Endothelial cell of umbilical vein (primary cell): Measurements from ENCODE around the gene FBXO10. TPM values are rescaled to one million over a fixed set of nuclear protein-coding genes. Genes with fewer than 3 reads are reported as not detected.

Source experiments
- BruUV-seq: library from RNA; stranded (reverse); fragments of 400-500 nt; replicated peaks from 2 replicates; lab custom pipeline; 2021; lab: Mats Ljungman, UMichigan
- CTCF ChIA-PET: fragments of 300-600, 350-600 bp; sonication (Branson Sonifier 250); formaldehyde crosslinking; loops from one replicate; lab custom pipeline; 2021; ENCODE audit warnings: antibody characterized with exemption, inconsistent platforms; lab: Charles Lee
- POLR2A ChIA-PET: fragments of 300-600, 350-600 bp; sonication (Branson Sonifier 250); formaldehyde crosslinking; loops from one replicate; lab custom pipeline; 2021; ENCODE audit warnings: antibody characterized with exemption, inconsistent platforms; lab: Charles Lee
- DNase-seq: peaks from one replicate; pipeline ENCODE4 v3.0.0-alpha.2; 2011; ENCODE audit warnings: low read depth, low spot score
- FAIRE-seq: peaks from 2 replicates; lab custom pipeline; 2011; peaks lifted over from hg19 to GRCh38; lab: Jason Lieb, UNC
- H2AFZ ChIP-seq: 2 replicates; pipeline ENCODE4 v1.6.0; 2012; ENCODE audit warnings: low read depth, low read length, control low read depth, inconsistent platforms
- H3K27ac ChIP-seq: 2 replicates; pipeline ENCODE4 v1.5.1; 2011; ENCODE audit warnings: low read depth, mild to moderate bottlenecking, control low read depth, low read length, moderate library complexity; ENCODE audit not compliant: insufficient read depth
- H3K27me3 ChIP-seq, 2 experiments: 2 replicates each; pipeline versions ENCODE4 v1.6.0 to v1.6.1; 2011; ENCODE audit warnings: low read length in 2 of 2, mixed read lengths in 1 of 2; ENCODE audit not compliant: control insufficient read depth in 2 of 2, insufficient read depth in 2 of 2
- H3K36me3 ChIP-seq, 2 experiments: 2 replicates in 1 of 2; 3 replicates in 1 of 2; pipeline ENCODE4 v1.5.1; 2011; ENCODE audit warnings: low read length in 2 of 2, mild to moderate bottlenecking in 1 of 2, moderate library complexity in 1 of 2; ENCODE audit not compliant: control insufficient read depth in 2 of 2, insufficient read depth in 2 of 2; ENCODE audit errors: extremely low read depth in 1 of 2
- H3K4me1 ChIP-seq: 3 replicates; pipeline ENCODE4 v1.5.1; 2011; ENCODE audit warnings: mild to moderate bottlenecking, low read length; ENCODE audit not compliant: control insufficient read depth, insufficient read depth; ENCODE audit errors: extremely low read depth
- H3K4me2 ChIP-seq: 2 replicates; pipeline ENCODE4 v1.6.1; 2011; ENCODE audit warnings: low read length, control low read depth, mixed read lengths; ENCODE audit not compliant: insufficient read depth
- H3K4me3 ChIP-seq, 3 experiments: fragments of 200-600 bp in 1 of 3; sonication (generic), shearing (Covaris generic) in 1 of 3; replicated peaks in 1 of 3; 2 replicates each; pipeline ENCODE4 v1.5.1; 2011 to 2016; ENCODE audit warnings: control low read depth in 3 of 3, low read length in 3 of 3, mild to moderate bottlenecking in 2 of 3, inconsistent platforms in 1 of 3, low read depth in 1 of 3, moderate library complexity in 1 of 3; ENCODE audit not compliant: insufficient read depth in 1 of 3
- H3K79me2 ChIP-seq: 2 replicates; pipeline ENCODE4 v1.6.0; 2012; ENCODE audit warnings: low read length, inconsistent platforms; ENCODE audit not compliant: control insufficient read depth, insufficient read depth
- H3K9ac ChIP-seq: replicated peaks from 2 replicates; pipeline ENCODE3; 2011; ENCODE audit warnings: low read length, control low read depth; ENCODE audit not compliant: insufficient read depth; ENCODE audit errors: extremely low read depth
- H3K9me1 ChIP-seq: replicated peaks from 3 replicates; pipeline ENCODE4 v1.6.0; 2011; ENCODE audit warnings: mild to moderate bottlenecking, low read length; ENCODE audit not compliant: control insufficient read depth, insufficient read depth; ENCODE audit errors: extremely low read depth
- H3K9me3 ChIP-seq: replicated peaks from 2 replicates; pipeline ENCODE4 v1.5.1; 2012; ENCODE audit warnings: low read length, inconsistent platforms; ENCODE audit not compliant: control insufficient read depth, insufficient read depth
- H4K20me1 ChIP-seq: replicated peaks from 2 replicates; pipeline ENCODE3; 2011; ENCODE audit warnings: mild to moderate bottlenecking, low read length; ENCODE audit not compliant: control insufficient read depth, insufficient read depth; ENCODE audit errors: extremely low read depth
- EZH2 ChIP-seq: IDR thresholded peaks from 2 replicates; pipeline ENCODE4 v1.6.1; 2012; ENCODE audit warnings: borderline replicate concordance, low read depth, mild to moderate bottlenecking, moderate library complexity, low read length, inconsistent platforms; ENCODE audit not compliant: severe bottlenecking
- FOS ChIP-seq: IDR thresholded peaks from 2 replicates; pipeline ENCODE4 v1.6.1; 2011; ENCODE audit warnings: mild to moderate bottlenecking, low read length, moderate library complexity, borderline replicate concordance; ENCODE audit not compliant: insufficient read depth
- GATA2 ChIP-seq: IDR thresholded peaks from 2 replicates; pipeline ENCODE4 v1.7.0; 2011; ENCODE audit warnings: low read depth, mild to moderate bottlenecking, moderate library complexity, mixed read lengths, low read length; ENCODE audit not compliant: insufficient read length, insufficient read depth
- JUN ChIP-seq: IDR thresholded peaks from 2 replicates; pipeline ENCODE4 v1.6.1; 2011; ENCODE audit warnings: borderline replicate concordance, low read depth; ENCODE audit not compliant: insufficient read length, insufficient read depth
- MYC ChIP-seq: IDR thresholded peaks from one replicate; pipeline ENCODE4 v1.6.1; 2011; ENCODE audit warnings: mild to moderate bottlenecking, low read depth, low read length
- POLR2A ChIP-seq: IDR thresholded peaks from 2 replicates; pipeline ENCODE4 v1.6.1; 2012; ENCODE audit warnings: low read depth, mild to moderate bottlenecking, control low read depth, low read length
- POLR2AphosphoS5 ChIP-seq: IDR thresholded peaks from 2 replicates; pipeline ENCODE4 v1.6.1; 2012; ENCODE audit warnings: low read depth, mild to moderate bottlenecking, control low read depth, low read length, moderate library complexity; ENCODE audit not compliant: insufficient read depth
- dilution Hi-C: fragments of 300-500 bp; cut with MboI; formaldehyde crosslinking; loops from one replicate; pipeline ENCODE4 v1.15.0; 2019; ENCODE audit warnings: low sequenced_read_pairs; ENCODE audit not compliant: extremely low pct_ligation_motif_present
- intact Hi-C: fragments of 100-400 bp; cut with micrococcal nuclease; formaldehyde crosslinking; loops from one replicate; pipeline ENCODE4 v1.10.0; 2022
- polyA plus RNA-seq, 4 experiments: library from polyadenylated mRNA; depleted of rRNA in 3 of 4; stranded (reverse) in 3 of 4; unstranded in 1 of 4; fragments of >200 nt; gene quantifications; 2 replicates each; pipeline versions ENCODE4 v1.2.1 to v1.2.3, GENCODE V29; 2011 to 2012; ENCODE audit warnings: missing spikeins in 1 of 4
- total RNA-seq: library from RNA; stranded (reverse); gene quantifications from 2 replicates; pipeline ENCODE4 v1.2.3, GENCODE V29; 2021
- TF ChIP-seq, protein P1 (sequence below): IDR thresholded peaks from 2 replicates; pipeline ENCODE4 v1.6.1; 2011; ENCODE audit not compliant: insufficient read depth, insufficient read length
- TF ChIP-seq, protein P2 (sequence below), 2 donors: IDR thresholded peaks; 1 replicate in 1 of 2; 2 replicates in 1 of 2; pipeline ENCODE4 v1.5.1; 2011; ENCODE audit warnings: low read length in 2 of 2, mild to moderate bottlenecking in 2 of 2, moderate library complexity in 2 of 2, control low read depth in 1 of 2, inconsistent platforms in 1 of 2, low read depth in 1 of 2; ENCODE audit not compliant: insufficient read depth in 1 of 2; ENCODE audit errors: extremely low read depth in 1 of 2

The FBXO10 gene
- total and polyA plus RNA-seq, 2 donors (not counting 3 experiments of a cell fraction or from before 2014, with no cell fraction given): 11.8 to 14.4 TPM

DNA sequence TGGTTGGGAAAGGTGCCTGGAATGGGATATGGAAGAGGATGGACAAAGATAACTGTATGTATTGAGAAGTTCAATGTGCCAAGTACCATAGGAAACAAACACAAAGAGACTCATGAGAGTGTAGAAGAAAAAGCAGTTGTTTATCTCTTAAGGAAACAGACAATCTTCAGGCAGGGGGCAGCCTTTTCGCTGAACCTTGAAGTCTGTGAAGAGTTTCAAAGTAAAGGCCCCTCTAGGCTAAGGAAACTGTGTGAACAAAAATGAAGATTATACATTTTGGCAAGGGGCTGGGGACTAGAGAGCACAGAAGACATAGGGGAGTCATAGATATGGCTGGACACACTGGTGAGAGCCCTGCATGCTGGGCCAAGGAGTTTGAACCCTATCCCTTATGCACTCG lies 47.1 kb upstream of the FBXO10 start:
- H3K27me3 ChIP-seq: peaks cover 8 to 9% of the 10 kb centered on the region in 2 experiments
- no TSS peak for BruUV-seq
- no peak overlapping the region for H3K27ac ChIP-seq
- DNase-seq (no peak), FAIRE-seq (no peak)
- no peak overlapping the region for H2AFZ ChIP-seq
- no peak overlapping the region for H3K4me3 ChIP-seq
- H3K79me2 ChIP-seq: no peaks in the 10 kb centered on the region
- no peaks in the 10 kb centered on the region for H3K9me3 ChIP-seq
- dilution Hi-C loops: no loop called here
- no peaks in the 10 kb centered on the region for H3K36me3 ChIP-seq
- no peak for TF ChIP-seq MYC
- TF ChIP-seq, protein P1, sequence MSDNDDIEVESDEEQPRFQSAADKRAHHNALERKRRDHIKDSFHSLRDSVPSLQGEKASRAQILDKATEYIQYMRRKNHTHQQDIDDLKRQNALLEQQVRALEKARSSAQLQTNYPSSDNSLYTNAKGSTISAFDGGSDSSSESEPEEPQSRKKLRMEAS: no peak
- TF ChIP-seq POLR2AphosphoS5: no peak
- no peak for TF ChIP-seq POLR2A
- no peak for TF ChIP-seq EZH2
- TF ChIP-seq JUN: no peak
- no peak for TF ChIP-seq GATA2
- no peak for TF ChIP-seq FOS
- TF ChIP-seq, protein P2, sequence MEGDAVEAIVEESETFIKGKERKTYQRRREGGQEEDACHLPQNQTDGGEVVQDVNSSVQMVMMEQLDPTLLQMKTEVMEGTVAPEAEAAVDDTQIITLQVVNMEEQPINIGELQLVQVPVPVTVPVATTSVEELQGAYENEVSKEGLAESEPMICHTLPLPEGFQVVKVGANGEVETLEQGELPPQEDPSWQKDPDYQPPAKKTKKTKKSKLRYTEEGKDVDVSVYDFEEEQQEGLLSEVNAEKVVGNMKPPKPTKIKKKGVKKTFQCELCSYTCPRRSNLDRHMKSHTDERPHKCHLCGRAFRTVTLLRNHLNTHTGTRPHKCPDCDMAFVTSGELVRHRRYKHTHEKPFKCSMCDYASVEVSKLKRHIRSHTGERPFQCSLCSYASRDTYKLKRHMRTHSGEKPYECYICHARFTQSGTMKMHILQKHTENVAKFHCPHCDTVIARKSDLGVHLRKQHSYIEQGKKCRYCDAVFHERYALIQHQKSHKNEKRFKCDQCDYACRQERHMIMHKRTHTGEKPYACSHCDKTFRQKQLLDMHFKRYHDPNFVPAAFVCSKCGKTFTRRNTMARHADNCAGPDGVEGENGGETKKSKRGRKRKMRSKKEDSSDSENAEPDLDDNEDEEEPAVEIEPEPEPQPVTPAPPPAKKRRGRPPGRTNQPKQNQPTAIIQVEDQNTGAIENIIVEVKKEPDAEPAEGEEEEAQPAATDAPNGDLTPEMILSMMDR (IDR thresholded peaks at IDR 0.05; ENCODE audit: extremely low read depth in 1 of 2, insufficient read depth in 1 of 2, low read depth in 1 of 2, low read length in 2 of 2): no peak
- H3K4me1 ChIP-seq: no peaks in the 10 kb centered on the region
- POLR2A ChIA-PET: no interaction called here
- CTCF ChIA-PET: no interaction called here
- no peak overlapping the region for H3K4me2 ChIP-seq
- intact Hi-C loops: no loop called here
- H3K9ac ChIP-seq: no peak overlapping the region
- H4K20me1 ChIP-seq: no peaks in the 10 kb centered on the region
- H3K9me1 ChIP-seq: no peaks in the 10 kb centered on the region
